ENCODE measurements around the gene ECPAS.
"Not testable (repeated sequence)": the region's sequence is repeated elsewhere in the genome, so short reads cannot be mapped to it uniquely, and the experiment has no call there.

ECPAS gene

GRCh38 chr9:111483858-111484571 lies at the start of gene ECPAS:
TSS of gene ECPAS (minus strand) at chr9:111484383. CDS start at chr9:111472918, 11,465 bp downstream.
- peak; percentile 45 to 46 for DNase-seq (ENCODE audit: low read depth in 2 of 2)

- DNase-seq (ENCODE audit: low read depth in 2 of 2), result no peak
These were observed 49.1 kb upstream of the ECPAS start for GRCh38 chr9:111533099-111533790.

DNA sequence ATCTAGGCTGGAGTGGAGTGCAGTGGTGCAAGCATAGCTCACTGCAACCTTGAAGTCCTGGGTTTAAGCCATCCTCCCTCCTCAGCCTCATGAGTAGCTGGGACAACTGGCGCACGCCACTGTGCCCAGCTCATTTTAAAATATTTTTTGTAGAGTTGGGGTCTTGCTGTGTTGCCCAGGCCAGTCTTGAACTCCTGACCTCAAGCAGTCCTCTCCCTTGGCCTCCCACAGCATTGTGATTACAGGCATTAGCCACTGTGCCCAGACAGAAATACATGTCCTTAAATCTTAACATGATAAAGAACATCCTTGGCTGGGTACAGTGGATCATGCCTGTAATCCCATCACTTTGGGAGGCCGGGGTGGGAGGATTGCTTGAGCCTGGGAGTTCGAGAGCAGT lies 47.5 kb upstream of the ECPAS start:
- DNase-seq (ENCODE audit: low read depth in 2 of 2), result no peak

GRCh38 chr9:111529787-111530186 lies 45.6 kb upstream of the ECPAS start:
- no peak for DNase-seq (ENCODE audit: low read depth in 2 of 2)

- no peak for DNase-seq (ENCODE audit: low read depth in 2 of 2)
These were observed 43.2 kb upstream of the ECPAS start for GRCh38 chr9:111527347-111527746.

- peak; percentile 20 to 27 for DNase-seq (ENCODE audit: low read depth in 2 of 2)
These were observed 41.1 kb upstream of the ECPAS start, which contains the start of gene ZNF483 for GRCh38 chr9:111525056-111525977. TSS of gene ZNF483 (plus strand) at chr9:111525179. CDS start at chr9:111527396, 2,217 bp downstream.

GRCh38 chr9:111524731-111525055 lies 40.5 kb upstream of the ECPAS start:
- no peak for DNase-seq (ENCODE audit: low read depth in 2 of 2)

- no peak for DNase-seq (ENCODE audit: low read depth in 2 of 2)
These were observed 31.9 kb upstream of the ECPAS start for GRCh38 chr9:111516061-111516465.

DNA sequence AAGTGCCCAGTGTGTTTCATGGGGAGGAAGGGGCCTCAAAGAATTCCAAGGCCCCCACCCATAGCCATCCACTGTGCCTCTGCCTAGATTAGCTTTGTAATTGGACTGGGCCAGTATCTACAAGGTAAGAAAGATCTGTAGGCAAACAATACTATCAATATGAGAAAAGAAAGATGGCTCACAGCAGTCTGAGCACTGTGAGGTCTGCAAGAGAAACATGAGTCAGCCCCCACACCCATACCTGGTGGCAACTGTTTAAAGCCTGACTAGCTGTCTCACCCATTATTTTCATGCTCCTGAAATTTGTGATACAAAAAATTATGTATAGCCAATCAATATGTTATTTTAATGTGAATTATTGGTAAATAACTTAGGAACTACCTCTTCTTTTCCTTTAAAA lies 30.8 kb upstream of the ECPAS start:
- DNase-seq (ENCODE audit: low read depth in 2 of 2), result no peak

GRCh38 chr9:111511581-111511980 lies 27.4 kb upstream of the ECPAS start:
- DNase-seq (ENCODE audit: low read depth in 2 of 2), result not testable (repeated sequence)

GRCh38 chr9:111502506-111502905 lies 18.3 kb upstream of the ECPAS start:
- DNase-seq (ENCODE audit: low read depth in 2 of 2), result no peak

DNA sequence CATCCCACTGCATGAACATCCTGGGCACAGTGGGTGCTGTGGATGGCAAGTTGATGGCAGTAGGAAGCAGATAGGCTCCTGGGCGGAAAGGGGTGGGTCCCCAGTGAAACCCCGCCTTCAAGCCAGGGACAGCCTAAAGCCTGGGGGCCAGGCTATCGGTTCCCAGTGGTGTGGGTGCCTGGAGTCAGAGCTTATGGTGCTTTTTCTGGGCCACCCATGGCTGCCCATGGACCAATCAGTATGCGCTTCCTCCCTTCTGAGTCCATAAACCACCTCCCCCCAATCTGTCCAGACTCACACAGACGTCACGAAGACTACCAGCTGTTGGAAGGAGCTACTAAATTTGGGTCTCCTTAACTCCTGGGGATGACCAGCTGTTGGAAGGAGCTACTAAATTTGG lies 17.5 kb upstream of the ECPAS start:
- DNase-seq (ENCODE audit: low read depth in 2 of 2), result no peak

DNA sequence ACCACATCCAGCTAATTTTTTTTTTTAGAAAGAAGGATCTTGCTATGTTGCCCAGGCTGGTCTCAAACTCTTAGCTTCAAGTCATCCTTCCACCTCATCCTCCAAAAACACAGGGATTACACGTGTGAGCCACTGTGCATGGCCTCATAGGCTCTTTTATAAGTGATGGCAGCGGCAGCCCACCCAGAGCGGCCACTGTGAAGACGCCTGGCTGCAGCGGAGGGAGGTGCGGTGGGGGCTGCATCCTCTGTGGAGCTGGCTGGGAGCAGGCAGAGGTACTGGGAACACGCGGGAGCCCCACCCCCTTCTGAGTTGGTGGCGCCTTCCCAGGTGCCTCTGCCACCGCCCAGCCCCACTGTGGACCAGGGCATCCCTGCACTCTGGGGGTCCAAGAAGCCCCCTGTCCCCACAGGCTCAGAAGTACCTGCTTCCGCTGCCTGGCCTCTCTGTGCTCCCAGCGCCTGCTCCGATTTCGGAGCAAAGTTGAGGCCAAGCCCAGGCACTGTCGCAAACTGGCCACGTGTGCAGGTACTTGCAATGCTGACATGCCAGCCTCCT lies 16.9 kb upstream of the ECPAS start:
- DNase-seq (ENCODE audit: low read depth in 2 of 2), result no peak

DNA sequence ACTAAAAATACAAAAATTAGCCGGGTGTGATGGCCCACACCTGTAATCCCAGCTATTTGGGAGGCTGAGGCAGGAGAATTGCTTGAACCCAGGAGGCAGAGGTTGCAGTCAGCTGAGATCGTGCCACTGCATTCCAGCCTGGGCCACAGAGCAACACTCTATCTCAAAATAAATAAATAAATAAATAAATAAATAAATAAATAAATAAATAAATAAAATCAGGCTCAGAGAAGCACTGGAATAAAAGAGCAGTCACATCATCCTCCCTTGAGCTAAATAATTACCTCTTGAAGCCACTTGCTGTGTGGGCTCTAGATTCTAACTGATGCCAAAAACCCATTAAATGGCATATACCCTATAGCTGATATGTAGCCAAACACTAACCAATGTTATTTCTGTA lies 13.0 kb upstream of the ECPAS start:
- not testable (repeated sequence) for DNase-seq (ENCODE audit: low read depth in 2 of 2)

- no peak for DNase-seq (ENCODE audit: low read depth in 2 of 2)
These were observed 350 bp upstream of the ECPAS start for GRCh38 chr9:111484572-111484894.

DNA sequence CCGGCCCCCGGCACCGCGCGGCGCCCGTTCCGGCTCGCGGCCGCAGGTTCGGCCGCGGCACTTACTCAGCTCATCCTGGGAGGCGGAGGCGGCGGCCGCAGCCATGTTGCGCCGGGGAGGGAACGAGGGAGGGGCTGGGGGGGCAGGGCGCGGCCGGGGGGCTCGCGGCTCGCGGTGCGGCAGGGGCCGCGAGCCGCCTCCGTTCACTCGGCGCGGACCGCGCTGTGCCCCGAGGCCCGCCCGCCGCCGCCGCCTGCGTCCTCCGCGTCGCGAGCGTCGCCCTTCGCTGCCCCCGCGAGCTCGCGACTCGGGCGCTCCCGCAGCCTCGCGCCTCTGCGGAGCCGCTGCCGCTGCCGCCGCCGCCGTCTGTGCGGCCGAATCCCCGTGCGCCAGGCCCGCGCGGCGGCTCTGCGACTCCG lies 735 bp downstream of the ECPAS start:
- DNase-seq (ENCODE audit: low read depth in 2 of 2), result peak; percentile 4 to 11

DNA sequence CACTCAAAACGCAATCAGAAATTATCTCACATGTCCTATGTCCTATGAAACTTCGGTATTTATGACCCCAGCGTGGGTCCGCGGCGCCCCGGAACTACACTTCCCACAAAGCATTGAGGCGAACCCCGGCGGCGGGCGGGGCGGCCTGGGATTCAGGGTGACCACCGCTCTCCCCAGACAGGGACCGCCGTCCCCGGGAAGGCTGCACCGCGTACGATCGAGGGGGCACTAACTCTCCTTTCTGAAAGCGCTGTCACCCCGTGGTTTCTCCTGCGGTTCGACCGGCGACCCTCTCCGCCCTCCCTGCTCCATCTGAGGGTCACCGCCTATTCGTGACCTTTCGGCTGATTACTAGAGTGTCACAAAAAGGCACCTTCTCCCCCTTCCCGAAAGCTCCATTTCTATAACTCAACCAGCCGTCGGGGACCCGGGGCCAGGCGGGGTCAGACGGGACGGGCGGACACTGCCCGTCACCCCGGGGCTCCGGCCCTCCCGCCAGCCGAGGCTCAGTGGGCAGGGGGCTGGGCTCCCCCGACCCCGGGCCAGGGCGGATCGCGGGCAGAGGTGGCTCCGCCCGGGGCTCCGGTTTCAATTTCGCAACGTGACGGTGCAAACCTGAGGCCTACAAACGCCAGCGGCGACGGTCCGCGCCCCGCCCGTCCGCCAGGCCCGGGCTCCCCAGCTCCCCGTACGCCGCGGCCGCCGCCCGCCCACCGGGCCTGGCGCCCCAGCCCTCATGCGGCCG lies 1.3 kb downstream of the ECPAS start:
- DNase-seq (ENCODE audit: low read depth in 2 of 2), result peak; percentile 12 to 24

DNA sequence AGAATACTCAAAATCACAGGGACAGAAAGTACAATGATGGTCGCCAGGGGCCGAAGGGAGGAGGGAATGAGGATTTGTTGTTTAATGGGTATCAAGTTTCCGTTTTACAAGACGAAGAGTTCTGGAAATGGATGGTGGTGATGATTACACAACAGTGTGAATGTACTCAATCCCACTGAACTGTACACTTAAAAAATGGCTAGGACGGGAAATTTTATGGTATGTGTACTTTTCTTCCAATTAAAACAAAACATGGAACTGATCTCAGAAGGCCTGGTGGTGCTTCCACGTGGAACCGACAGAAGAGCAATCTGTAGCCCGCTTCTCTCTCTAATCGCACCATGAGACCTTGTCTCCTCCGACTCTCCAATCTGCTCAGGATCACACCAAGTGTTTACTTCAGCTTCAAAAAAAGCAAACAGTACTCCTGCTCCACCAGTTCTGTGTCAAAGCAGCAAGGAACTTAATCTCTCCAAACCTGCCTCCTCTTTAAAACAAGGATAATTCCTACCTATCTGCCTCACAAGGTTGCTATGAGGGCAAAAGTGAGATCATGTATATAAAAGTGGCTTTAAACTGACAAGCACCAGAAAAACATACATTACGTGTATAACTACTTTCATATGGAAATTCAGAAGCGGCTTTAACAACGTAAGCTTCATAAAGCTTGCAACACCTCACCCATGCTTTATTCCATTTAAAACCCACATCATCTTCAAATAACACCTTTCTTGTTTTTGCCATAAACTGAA lies 2.1 kb downstream of the ECPAS start:
- peak; percentile 5 for DNase-seq (ENCODE audit: low read depth in 2 of 2)

DNA sequence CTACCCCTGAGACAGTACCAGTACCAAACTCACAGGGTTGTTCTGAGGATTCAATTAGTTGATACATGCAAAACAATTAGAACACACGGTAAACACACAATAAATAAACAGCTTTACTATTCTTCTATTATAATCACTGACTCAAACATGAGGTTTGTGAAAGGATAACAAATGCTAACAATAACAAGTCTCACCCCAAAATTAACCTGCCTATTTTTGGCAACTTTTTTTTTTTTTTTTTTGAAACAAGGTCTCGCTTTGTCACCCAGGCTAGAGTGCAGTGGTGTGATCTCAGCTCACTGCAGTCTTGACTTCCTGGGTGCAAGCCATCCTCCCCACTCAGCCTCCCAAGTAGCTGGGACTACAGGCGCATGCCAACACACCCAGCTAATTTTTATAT lies 6.5 kb downstream of the ECPAS start:
- DNase-seq (ENCODE audit: low read depth in 2 of 2), result no peak

GRCh38 chr9:111475195-111475594 lies 9.0 kb downstream of the ECPAS start:
- DNase-seq (ENCODE audit: low read depth in 2 of 2), result no peak

DNA sequence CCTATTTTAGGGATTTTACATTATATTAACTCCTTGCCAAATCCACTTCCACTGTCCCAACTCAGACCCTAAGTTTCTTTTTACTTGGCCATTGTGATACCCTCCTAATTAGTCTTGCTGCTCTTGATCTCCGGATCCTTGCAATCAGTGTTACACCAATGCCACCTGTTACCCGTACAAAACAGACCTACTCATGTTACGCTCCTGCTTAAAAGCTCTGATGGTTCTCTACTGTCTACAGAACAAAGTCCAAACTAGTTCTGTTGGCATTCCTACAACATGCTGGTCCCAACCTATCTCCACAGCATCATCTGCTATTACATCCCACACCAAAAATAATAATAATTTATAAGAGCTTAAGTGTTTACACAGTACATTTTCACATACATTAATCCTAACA lies 9.8 kb downstream of the ECPAS start:
- DNase-seq (ENCODE audit: low read depth in 2 of 2), result no peak
